Measurements from ENCODE around the gene DUSP1.

DNA sequence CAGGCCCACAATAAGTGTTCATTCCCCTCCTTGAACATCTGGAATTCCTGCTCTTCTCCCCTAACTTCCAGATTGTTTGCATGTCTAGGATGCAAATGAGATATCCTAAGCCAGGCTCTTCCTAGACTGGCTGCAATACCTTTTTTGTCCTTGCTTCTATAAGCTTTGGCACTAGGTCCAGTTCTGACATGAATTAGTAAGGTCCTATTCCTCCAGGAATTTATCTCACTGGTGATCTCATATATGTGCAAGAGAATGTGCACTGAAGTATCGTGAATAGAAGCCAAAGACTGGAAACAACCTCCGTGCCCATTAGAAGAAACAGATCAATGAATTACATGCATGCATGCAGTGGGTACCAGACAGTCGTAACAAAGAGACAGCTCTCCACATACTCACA lies 25.2 kb downstream of the DUSP1 start:
- TF ChIP-seq EZH2 (IDR thresholded peaks at IDR 0.05; ENCODE audit: borderline replicate concordance, low read depth, low read length, severe bottlenecking) (no peak), POLR2A (IDR thresholded peaks at IDR 0.05; ENCODE audit: low read depth, low read length) (no peak)
- TF ChIP-seq, protein P1, sequence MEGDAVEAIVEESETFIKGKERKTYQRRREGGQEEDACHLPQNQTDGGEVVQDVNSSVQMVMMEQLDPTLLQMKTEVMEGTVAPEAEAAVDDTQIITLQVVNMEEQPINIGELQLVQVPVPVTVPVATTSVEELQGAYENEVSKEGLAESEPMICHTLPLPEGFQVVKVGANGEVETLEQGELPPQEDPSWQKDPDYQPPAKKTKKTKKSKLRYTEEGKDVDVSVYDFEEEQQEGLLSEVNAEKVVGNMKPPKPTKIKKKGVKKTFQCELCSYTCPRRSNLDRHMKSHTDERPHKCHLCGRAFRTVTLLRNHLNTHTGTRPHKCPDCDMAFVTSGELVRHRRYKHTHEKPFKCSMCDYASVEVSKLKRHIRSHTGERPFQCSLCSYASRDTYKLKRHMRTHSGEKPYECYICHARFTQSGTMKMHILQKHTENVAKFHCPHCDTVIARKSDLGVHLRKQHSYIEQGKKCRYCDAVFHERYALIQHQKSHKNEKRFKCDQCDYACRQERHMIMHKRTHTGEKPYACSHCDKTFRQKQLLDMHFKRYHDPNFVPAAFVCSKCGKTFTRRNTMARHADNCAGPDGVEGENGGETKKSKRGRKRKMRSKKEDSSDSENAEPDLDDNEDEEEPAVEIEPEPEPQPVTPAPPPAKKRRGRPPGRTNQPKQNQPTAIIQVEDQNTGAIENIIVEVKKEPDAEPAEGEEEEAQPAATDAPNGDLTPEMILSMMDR (IDR thresholded peaks at IDR 0.05; ENCODE audit: extremely low read depth in 1 of 2, insufficient read depth in 1 of 2, low read depth in 1 of 2, low read length in 2 of 2): no peak
- TF ChIP-seq, protein P2, sequence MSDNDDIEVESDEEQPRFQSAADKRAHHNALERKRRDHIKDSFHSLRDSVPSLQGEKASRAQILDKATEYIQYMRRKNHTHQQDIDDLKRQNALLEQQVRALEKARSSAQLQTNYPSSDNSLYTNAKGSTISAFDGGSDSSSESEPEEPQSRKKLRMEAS (IDR thresholded peaks at IDR 0.05; ENCODE audit: insufficient read depth, insufficient read length): no peak
